Measurements from ENCODE around the gene GGA1.

The GGA1 gene

DNA sequence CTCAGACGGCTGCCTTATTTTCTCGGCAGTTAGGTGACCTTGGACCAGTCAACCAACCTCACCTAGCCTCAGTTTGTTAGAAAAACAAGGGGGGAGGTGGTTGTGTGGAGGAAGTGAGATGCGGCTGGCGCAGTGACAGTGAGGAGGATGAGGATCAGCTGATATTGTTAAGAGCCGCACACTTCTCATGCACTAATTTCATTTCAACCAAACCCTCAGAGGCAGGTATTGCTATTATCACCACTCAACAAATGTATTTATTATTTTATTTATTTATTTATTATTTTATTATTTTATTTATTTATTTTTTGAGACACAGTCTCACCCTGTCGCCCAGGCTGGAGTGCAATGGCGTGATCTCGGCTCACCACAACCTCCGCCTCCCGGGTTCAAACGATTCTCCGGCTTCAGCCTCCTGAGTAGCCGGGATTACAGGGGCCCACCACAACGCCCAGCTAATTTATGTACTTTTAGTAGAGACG is 68.9 kb downstream of the GGA1 start:
- H3K4me3 ChIP-seq (ENCODE audit: low read depth, low read length), result peak overlapping the region; percentile 80
- TF ChIP-seq, protein P1, sequence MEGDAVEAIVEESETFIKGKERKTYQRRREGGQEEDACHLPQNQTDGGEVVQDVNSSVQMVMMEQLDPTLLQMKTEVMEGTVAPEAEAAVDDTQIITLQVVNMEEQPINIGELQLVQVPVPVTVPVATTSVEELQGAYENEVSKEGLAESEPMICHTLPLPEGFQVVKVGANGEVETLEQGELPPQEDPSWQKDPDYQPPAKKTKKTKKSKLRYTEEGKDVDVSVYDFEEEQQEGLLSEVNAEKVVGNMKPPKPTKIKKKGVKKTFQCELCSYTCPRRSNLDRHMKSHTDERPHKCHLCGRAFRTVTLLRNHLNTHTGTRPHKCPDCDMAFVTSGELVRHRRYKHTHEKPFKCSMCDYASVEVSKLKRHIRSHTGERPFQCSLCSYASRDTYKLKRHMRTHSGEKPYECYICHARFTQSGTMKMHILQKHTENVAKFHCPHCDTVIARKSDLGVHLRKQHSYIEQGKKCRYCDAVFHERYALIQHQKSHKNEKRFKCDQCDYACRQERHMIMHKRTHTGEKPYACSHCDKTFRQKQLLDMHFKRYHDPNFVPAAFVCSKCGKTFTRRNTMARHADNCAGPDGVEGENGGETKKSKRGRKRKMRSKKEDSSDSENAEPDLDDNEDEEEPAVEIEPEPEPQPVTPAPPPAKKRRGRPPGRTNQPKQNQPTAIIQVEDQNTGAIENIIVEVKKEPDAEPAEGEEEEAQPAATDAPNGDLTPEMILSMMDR (conservative IDR thresholded peaks at IDR 0.05; ENCODE audit: low read depth, low read length), result no peak
- DNase-seq (ENCODE audit: low read depth), result no peak

DNA sequence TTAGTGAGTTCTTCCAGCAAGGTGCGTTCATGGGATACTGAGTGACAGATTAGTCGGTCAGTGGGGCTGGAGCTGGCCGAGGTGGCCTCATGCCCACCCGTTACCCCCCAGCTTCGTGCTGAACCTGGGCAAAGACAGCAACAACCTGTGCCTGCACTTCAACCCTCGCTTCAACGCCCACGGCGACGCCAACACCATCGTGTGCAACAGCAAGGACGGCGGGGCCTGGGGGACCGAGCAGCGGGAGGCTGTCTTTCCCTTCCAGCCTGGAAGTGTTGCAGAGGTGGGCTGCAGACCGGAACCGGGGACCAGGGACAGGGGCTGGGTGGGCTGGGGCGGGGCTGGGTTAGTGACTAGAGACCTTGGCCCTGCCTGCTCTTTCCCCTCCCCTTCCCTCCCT is 69.7 kb downstream of the GGA1 start:
- TF ChIP-seq, protein P1 (conservative IDR thresholded peaks at IDR 0.05; ENCODE audit: low read depth, low read length), result no peak
- DNase-seq (ENCODE audit: low read depth), result no peak
- peak overlapping the region; percentile 34 for H3K4me3 ChIP-seq (ENCODE audit: low read depth, low read length)

DNA sequence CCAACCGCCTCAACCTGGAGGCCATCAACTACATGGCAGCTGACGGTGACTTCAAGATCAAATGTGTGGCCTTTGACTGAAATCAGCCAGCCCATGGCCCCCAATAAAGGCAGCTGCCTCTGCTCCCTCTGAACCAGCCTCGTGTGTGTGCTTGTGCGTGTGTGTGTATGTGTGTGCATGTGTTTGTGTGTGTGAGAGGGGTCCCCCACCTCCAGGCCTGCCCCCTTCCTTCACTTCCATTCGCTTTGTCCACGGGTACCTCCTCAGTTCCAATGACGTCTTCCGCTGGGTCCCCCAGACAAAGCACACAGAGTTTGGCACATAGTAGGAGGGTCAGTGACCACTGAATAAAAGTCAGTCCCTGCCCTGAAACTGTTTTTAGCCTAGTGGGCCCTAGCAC is 71.0 kb downstream of the GGA1 start:
- DNase-seq (ENCODE audit: low read depth), result no peak
- no peak overlapping the region for H3K4me3 ChIP-seq (ENCODE audit: low read depth, low read length)
- TF ChIP-seq, protein P1 (conservative IDR thresholded peaks at IDR 0.05; ENCODE audit: low read depth, low read length), result no peak

DNA sequence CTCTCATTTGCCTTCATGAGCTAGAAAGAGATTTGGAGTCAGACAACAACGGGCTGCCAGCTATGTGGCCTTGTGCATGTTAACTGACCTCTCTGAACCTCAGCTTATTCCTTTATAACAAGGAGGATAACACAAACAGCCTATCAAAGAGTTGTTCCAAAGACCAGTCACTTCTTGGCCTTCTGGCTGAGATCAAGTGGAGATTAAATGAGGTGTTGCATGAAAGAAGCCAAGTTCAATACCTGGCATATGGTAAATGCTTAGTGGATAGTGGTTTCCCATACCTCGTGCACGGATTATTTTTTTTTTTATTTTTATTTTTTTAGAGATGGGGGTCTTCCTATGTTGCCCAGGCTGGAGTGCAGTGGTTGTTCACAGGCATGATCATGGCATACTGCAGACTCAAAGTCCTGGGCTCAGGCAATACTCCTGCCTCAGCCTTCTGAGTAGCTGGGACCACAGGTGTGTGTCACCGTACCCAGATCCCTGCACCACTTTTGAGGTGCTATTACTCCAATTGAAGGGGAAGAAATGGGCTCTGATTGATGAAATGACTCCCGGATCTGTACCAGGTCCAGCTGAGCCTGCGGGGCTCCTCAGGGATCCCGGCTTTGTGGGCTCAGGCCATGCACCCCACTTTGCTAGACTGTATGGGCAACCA is 71.7 kb downstream of the GGA1 start:
- H3K4me3 ChIP-seq (ENCODE audit: low read depth, low read length), result no peak overlapping the region
- TF ChIP-seq, protein P1 (conservative IDR thresholded peaks at IDR 0.05; ENCODE audit: low read depth, low read length), result no peak
- DNase-seq (ENCODE audit: low read depth), result no peak

DNA sequence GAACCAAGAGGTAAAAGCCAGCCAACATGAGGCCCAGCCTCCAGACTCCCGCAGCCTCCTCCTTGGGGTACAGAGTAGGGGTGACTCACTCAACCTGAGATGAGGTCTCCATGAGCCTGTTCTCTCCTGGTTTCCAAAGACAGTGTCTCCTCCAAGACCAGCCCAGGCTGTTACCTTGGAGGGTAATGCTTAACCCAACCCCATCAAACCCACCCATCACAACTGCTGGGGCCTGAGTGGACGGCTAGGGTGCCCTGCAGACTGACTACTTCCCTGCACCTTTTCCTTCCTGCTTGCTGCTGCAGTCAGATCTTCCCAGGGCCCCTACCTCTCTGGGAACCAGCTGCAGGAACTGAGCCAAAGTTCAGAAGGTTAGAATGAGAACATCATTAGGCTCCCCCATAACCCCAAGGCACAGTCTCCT is 72.4 kb downstream of the GGA1 start:
- peak; percentile 49 for DNase-seq (ENCODE audit: low read depth)
- H3K4me3 ChIP-seq (ENCODE audit: low read depth, low read length), result no peak overlapping the region
- TF ChIP-seq, protein P1 (conservative IDR thresholded peaks at IDR 0.05; ENCODE audit: low read depth, low read length), result no peak

DNA sequence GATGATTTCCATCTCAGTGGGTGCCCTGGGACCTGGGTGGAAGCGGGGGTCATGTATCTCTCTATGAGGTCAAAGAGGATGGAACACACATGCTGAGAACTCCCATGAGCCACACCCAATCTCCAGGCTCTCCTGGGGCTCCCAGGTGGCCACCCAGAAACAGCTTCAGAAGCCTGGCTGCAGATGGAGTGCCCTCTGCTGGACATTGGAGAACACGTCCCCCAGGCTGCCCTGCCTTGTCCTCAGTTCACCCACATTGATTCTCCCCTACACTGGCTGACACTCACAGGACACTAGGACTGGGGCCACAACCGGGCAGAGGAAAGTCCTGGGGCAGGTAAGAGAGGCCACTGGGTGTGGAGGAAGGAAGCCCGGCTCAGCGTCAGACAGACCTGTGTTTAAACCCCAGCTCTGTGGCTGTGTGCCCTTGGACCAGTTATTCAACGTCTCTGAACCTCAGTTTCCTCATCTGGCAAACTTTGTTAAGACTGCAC is 73.0 kb downstream of the GGA1 start:
- peak; percentile 88 for DNase-seq (ENCODE audit: low read depth)
- TF ChIP-seq, protein P1 (conservative IDR thresholded peaks at IDR 0.05; ENCODE audit: low read depth, low read length), result peak; percentile 96
- no peak overlapping the region for H3K4me3 ChIP-seq (ENCODE audit: low read depth, low read length)

Data from choroid plexus epithelial cell (primary cell).